ENCODE results near the gene SPATA9.

DNA sequence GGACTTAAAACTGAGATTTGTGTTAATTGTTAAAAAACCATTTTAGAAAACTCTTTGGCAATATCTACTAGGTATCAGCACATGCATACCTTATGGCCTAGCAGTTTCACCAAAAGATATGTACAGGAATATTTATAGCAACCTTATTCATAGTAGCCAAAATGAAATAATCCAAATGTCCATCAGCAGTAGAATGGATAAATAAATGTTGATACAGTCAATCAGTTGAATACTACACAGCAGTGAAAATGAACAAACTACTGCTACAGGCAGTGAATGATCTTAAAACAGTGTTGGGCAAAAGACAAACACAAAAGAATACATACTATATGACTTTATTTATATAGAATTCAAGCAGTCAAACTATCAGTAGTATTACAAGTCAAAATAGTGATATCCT is 19.8 kb downstream of the SPATA9 start:
- TF ChIP-seq, protein P1, sequence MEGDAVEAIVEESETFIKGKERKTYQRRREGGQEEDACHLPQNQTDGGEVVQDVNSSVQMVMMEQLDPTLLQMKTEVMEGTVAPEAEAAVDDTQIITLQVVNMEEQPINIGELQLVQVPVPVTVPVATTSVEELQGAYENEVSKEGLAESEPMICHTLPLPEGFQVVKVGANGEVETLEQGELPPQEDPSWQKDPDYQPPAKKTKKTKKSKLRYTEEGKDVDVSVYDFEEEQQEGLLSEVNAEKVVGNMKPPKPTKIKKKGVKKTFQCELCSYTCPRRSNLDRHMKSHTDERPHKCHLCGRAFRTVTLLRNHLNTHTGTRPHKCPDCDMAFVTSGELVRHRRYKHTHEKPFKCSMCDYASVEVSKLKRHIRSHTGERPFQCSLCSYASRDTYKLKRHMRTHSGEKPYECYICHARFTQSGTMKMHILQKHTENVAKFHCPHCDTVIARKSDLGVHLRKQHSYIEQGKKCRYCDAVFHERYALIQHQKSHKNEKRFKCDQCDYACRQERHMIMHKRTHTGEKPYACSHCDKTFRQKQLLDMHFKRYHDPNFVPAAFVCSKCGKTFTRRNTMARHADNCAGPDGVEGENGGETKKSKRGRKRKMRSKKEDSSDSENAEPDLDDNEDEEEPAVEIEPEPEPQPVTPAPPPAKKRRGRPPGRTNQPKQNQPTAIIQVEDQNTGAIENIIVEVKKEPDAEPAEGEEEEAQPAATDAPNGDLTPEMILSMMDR (IDR thresholded peaks at IDR 0.05) = no peak
- TF ChIP-seq EZH2 (IDR thresholded peaks at IDR 0.05; ENCODE audit: borderline replicate concordance, insufficient read depth, low read depth, low read length, poor library complexity, severe bottlenecking) = no peak

All from B cell (primary cell).